ENCODE results near the gene HHLA2. TPM values are rescaled to one million over a fixed set of nuclear protein-coding genes. Genes with fewer than 3 reads are reported as not detected.

The HHLA2 gene
- total RNA-seq, 3 donors from 2014 or later (not counting 1 experiment from before 2014, with no cell fraction given): 0.09 TPM; not detected in 2

GRCh38 chr3:108328821-108329486 lies 32.6 kb downstream of the HHLA2 start:
- H3K27me3 ChIP-seq (ENCODE audit: control insufficient read depth, insufficient read depth, low read length): no peaks in the 10 kb centered on the region

GRCh38 chr3:108329508-108329907 lies 33.2 kb downstream of the HHLA2 start:
- Mint-ChIP-seq H3K36me3 (peaks cover 10% of the 10 kb centered on the region), H3K9me3 (no peaks in the 10 kb centered on the region), H3K4me1 (no peaks in the 10 kb centered on the region), H3K27ac (no peak overlapping the region), H3K4me3 (no peak overlapping the region), H3K27me3 (ENCODE audit: low read depth in 2 of 2) (peaks cover 0 to 5% of the 10 kb centered on the region in 2 donors)
- WGBS (ENCODE audit: insufficient coverage): 94% methylated on average over 5 of the region's 5 CpGs
- no peak for TF ChIP-seq CTCF (IDR thresholded peaks at IDR 0.05)
- H3K27ac ChIP-seq (ENCODE audit: low read length): no peak overlapping the region
- ATAC-seq (no peak), DNase-seq (no peak)
- intact Hi-C loops (cut with micrococcal nuclease): no loop called here
- no peaks in the 10 kb centered on the region for H3K36me3 ChIP-seq (ENCODE audit: control insufficient read depth, insufficient read depth, low read length)
- no peaks in the 10 kb centered on the region for H3K9me3 ChIP-seq (ENCODE audit: control insufficient read depth, insufficient read depth, low read length)
- no peaks in the 10 kb centered on the region for H3K27me3 ChIP-seq (ENCODE audit: control insufficient read depth, insufficient read depth, low read length)
- no peak overlapping the region for H3K4me3 ChIP-seq (ENCODE audit: low read length)
- H3K4me1 ChIP-seq (ENCODE audit: control insufficient read depth, insufficient read depth, low read length): no peaks in the 10 kb centered on the region

More at GRCh38 chr3:108328821-108329486, 32.6 kb downstream of the HHLA2 start:
- Mint-ChIP-seq H3K27ac (no peak overlapping the region), H3K27me3 (ENCODE audit: low read depth in 2 of 2) (peaks cover 0 to 5% of the 10 kb centered on the region in 2 donors), H3K4me1 (no peaks in the 10 kb centered on the region), H3K4me3 (no peak overlapping the region), H3K9me3 (no peaks in the 10 kb centered on the region), H3K36me3 (peaks cover 10% of the 10 kb centered on the region)
- Histone ChIP-seq H3K36me3 (ENCODE audit: control insufficient read depth, insufficient read depth, low read length) (no peaks in the 10 kb centered on the region), H3K27ac (ENCODE audit: low read length) (no peak overlapping the region), H3K9me3 (ENCODE audit: control insufficient read depth, insufficient read depth, low read length) (no peaks in the 10 kb centered on the region), H3K4me1 (ENCODE audit: control insufficient read depth, insufficient read depth, low read length) (no peaks in the 10 kb centered on the region), H3K4me3 (ENCODE audit: low read length) (no peak overlapping the region)
- intact Hi-C loops (cut with micrococcal nuclease): no loop called here
- no peak for DNase-seq
- no peak for ATAC-seq
- no peak for TF ChIP-seq CTCF (IDR thresholded peaks at IDR 0.05)
- WGBS (ENCODE audit: insufficient coverage): 54% methylated on average over 4 of the region's 4 CpGs

- H3K4me1 Mint-ChIP-seq: no peaks in the 10 kb centered on the region
- H3K27me3 ChIP-seq (ENCODE audit: control insufficient read depth, insufficient read depth, low read length): no peaks in the 10 kb centered on the region
- H3K36me3 Mint-ChIP-seq: peaks cover 10% of the 10 kb centered on the region
- no peaks in the 10 kb centered on the region for H3K36me3 ChIP-seq (ENCODE audit: control insufficient read depth, insufficient read depth, low read length)
- DNase-seq (no peak), ATAC-seq (no peak)
- no peak for TF ChIP-seq CTCF (IDR thresholded peaks at IDR 0.05)
- no peak overlapping the region for H3K4me3 ChIP-seq (ENCODE audit: low read length)
- intact Hi-C loops (cut with micrococcal nuclease): no loop called here
- H3K27ac ChIP-seq (ENCODE audit: low read length): no peak overlapping the region
- peaks cover 0 to 5% of the 10 kb centered on the region in 2 donors for H3K27me3 Mint-ChIP-seq (ENCODE audit: low read depth in 2 of 2)
- H3K4me3 Mint-ChIP-seq: no peak overlapping the region
- H3K9me3 ChIP-seq (ENCODE audit: control insufficient read depth, insufficient read depth, low read length): no peaks in the 10 kb centered on the region
- H3K9me3 Mint-ChIP-seq: no peaks in the 10 kb centered on the region
- no peaks in the 10 kb centered on the region for H3K4me1 ChIP-seq (ENCODE audit: control insufficient read depth, insufficient read depth, low read length)
- no peak overlapping the region for H3K27ac Mint-ChIP-seq
Measured at GRCh38 chr3:108329947-108330346, 33.6 kb downstream of the HHLA2 start.

GRCh38 chr3:108331792-108332191 lies 35.4 kb downstream of the HHLA2 start:
- no peaks in the 10 kb centered on the region for H3K36me3 ChIP-seq (ENCODE audit: control insufficient read depth, insufficient read depth, low read length)

More at GRCh38 chr3:108331792-108332191, 35.4 kb downstream of the HHLA2 start:
- Mint-ChIP-seq H3K36me3 (peaks cover 9% of the 10 kb centered on the region), H3K9me3 (no peaks in the 10 kb centered on the region), H3K4me3 (no peak overlapping the region), H3K27ac (no peak overlapping the region), H3K27me3 (ENCODE audit: low read depth in 2 of 2) (peaks cover 0 to 2% of the 10 kb centered on the region in 2 donors), H3K4me1 (no peaks in the 10 kb centered on the region)
- DNase-seq (no peak), ATAC-seq (no peak)
- no peak overlapping the region for H3K27ac ChIP-seq (ENCODE audit: low read length)
- intact Hi-C loops (cut with micrococcal nuclease): no loop called here
- no peaks in the 10 kb centered on the region for H3K9me3 ChIP-seq (ENCODE audit: control insufficient read depth, insufficient read depth, low read length)
- no peak overlapping the region for H3K4me3 ChIP-seq (ENCODE audit: low read length)
- no peaks in the 10 kb centered on the region for H3K27me3 ChIP-seq (ENCODE audit: control insufficient read depth, insufficient read depth, low read length)
- 83% methylated on average over 3 of the region's 3 CpGs for WGBS (ENCODE audit: insufficient coverage)
- H3K4me1 ChIP-seq (ENCODE audit: control insufficient read depth, insufficient read depth, low read length): no peaks in the 10 kb centered on the region
- no peak for TF ChIP-seq CTCF (IDR thresholded peaks at IDR 0.05)
